Mucosa of stomach (tissue), 1 donor: ENCODE measurements around the gene ALDH3A2.

Experiments
- H3K27me3 ChIP-seq: one replicate; pipeline ENCODE4 v1.7.0; 2013; ENCODE audit warnings: mild to moderate bottlenecking, low read length; ENCODE audit not compliant: control insufficient read depth, insufficient read depth
- H3K36me3 ChIP-seq: one replicate; pipeline ENCODE4 v1.7.0; 2013; ENCODE audit warnings: low read length; ENCODE audit not compliant: control insufficient read depth, insufficient read depth
- H3K4me1 ChIP-seq: one replicate; pipeline ENCODE4 v1.7.0; 2013; ENCODE audit warnings: mild to moderate bottlenecking, low read length; ENCODE audit not compliant: control insufficient read depth, insufficient read depth
- H3K4me3 ChIP-seq: one replicate; pipeline ENCODE4 v1.7.0; 2013; ENCODE audit warnings: low read length
- H3K9ac ChIP-seq: one replicate; pipeline ENCODE4 v1.7.0; 2013; ENCODE audit warnings: mild to moderate bottlenecking, low read length, moderate library complexity
- H3K9me3 ChIP-seq: one replicate; pipeline ENCODE4 v1.7.0; 2013; ENCODE audit warnings: mild to moderate bottlenecking, low read length, moderate library complexity; ENCODE audit not compliant: control insufficient read depth
- donor health status: Pancreatic carcinoma.

The ALDH3A2 gene

GRCh38 chr17:19713901-19714361, 65.4 kb downstream of the ALDH3A2 start:
- Histone ChIP-seq H3K4me3 (no peak overlapping the region), H3K9me3 (no peaks in the 10 kb centered on the region), H3K4me1 (peaks cover 37% of the 10 kb centered on the region), H3K27me3 (no peaks in the 10 kb centered on the region), H3K36me3 (no peaks in the 10 kb centered on the region), H3K9ac (no peak overlapping the region)

GRCh38 chr17:19714542-19715411, 66.2 kb downstream of the ALDH3A2 start:
- H3K36me3 ChIP-seq = no peaks in the 10 kb centered on the region
- H3K27me3 ChIP-seq = no peaks in the 10 kb centered on the region
- H3K9ac ChIP-seq = no peak overlapping the region
- H3K4me1 ChIP-seq = peaks cover 45% of the 10 kb centered on the region
- H3K4me3 ChIP-seq = no peak overlapping the region
- no peaks in the 10 kb centered on the region for H3K9me3 ChIP-seq

- Histone ChIP-seq H3K9me3 (no peaks in the 10 kb centered on the region), H3K4me3 (no peak within 1 kb of the TSS), H3K36me3 (no peaks in the 10 kb centered on the region), H3K27me3 (no peaks in the 10 kb centered on the region), H3K4me1 (peaks cover 61% of the 10 kb centered on the region), H3K9ac (no peak within 1 kb of the TSS)
These were observed 67.8 kb downstream of the ALDH3A2 start, which contains the start of gene SLC47A2 for GRCh38 chr17:19716108-19717030. Gene SLC47A2 (minus strand): TSS chr17:19716584. CDS start chr17:19716555, 29 bp downstream.

DNA sequence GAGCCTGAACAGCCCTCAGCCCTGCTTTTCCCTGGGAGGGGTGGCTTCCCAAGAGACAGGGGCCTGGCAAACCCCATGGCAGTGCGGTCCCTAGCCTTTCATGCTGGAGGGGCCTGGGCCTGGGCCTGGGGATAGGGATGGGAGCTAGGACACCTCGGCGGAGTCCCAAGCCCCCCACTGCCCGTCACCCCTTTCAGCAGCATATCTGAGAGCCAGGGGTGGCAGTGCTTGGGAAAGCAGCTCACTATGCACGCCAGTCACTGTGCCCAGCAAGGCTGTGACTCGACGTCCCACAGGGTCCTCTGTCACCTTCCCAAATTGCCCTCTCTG, 68.4 kb downstream of the ALDH3A2 start:
- Histone ChIP-seq H3K36me3 (no peaks in the 10 kb centered on the region), H3K4me3 (no peak overlapping the region), H3K4me1 (peaks cover 61% of the 10 kb centered on the region), H3K9ac (no peak overlapping the region), H3K27me3 (no peaks in the 10 kb centered on the region), H3K9me3 (no peaks in the 10 kb centered on the region)

DNA sequence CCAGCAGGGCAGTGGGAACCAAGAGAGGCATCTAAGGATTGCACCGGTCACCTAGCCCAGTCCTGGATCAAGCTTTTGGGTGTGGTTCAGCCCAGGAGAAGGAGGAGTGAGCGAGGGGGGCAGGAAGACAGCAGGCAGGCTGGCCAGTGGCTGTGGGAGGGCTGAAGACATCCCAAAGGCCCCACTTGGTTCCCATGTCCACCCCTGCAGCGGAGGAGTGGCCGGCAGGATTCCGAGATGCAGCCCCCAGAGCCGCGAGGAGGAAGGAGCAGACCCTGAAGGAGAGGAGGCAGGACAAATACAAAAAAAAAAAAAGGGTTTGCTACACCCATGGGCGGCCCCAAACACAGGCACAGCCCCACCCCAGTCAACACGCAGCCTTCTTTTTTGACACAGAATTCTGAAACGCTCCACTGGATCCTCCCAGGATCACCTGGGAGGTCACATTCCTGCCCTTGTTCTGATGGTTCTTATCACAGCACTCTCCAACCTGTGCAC, 68.9 kb downstream of the ALDH3A2 start:
- Histone ChIP-seq H3K4me1 (peaks cover 61% of the 10 kb centered on the region), H3K27me3 (no peaks in the 10 kb centered on the region), H3K4me3 (no peak overlapping the region), H3K9ac (no peak overlapping the region), H3K36me3 (no peaks in the 10 kb centered on the region), H3K9me3 (no peaks in the 10 kb centered on the region)

DNA sequence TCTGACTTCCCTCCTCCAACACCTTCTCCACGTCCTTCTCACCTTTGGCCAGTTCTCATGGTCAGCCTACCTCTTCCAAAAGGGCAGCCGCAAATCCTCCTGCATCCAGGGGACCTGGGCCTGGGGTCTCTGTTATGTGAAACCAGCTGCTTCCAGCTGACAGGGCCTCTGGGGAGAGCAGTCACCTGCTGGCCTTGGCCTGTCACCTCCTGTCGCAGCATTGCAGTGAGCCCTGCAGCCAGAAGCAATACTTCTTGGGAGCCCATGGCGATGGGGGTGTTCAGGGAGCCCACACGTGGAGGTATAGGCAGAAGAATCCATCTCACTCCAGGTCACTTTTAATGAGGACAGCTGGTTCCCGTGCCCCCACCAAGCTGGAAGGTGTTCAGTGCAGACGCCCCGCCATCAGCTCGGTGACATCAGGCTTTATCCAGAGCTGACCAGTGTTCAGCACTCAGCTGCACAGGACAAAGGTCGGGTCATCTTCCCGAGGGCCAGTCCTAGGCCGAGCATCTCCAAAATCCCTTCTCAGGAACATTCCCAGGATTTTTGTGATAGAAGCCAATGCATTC, 69.6 kb downstream of the ALDH3A2 start:
- H3K9ac ChIP-seq = no peak overlapping the region
- H3K36me3 ChIP-seq = no peaks in the 10 kb centered on the region
- H3K27me3 ChIP-seq = no peaks in the 10 kb centered on the region
- no peaks in the 10 kb centered on the region for H3K9me3 ChIP-seq
- H3K4me3 ChIP-seq = no peak overlapping the region
- peaks cover 61% of the 10 kb centered on the region for H3K4me1 ChIP-seq

GRCh38 chr17:19718613-19719354, 70.2 kb downstream of the ALDH3A2 start:
- Histone ChIP-seq H3K9ac (no peak overlapping the region), H3K4me1 (peaks cover 61% of the 10 kb centered on the region), H3K4me3 (no peak overlapping the region)

GRCh38 chr17:19719355-19720209, 71.0 kb downstream of the ALDH3A2 start:
- H3K4me3 ChIP-seq = no peak overlapping the region
- no peaks in the 10 kb centered on the region for H3K9me3 ChIP-seq
- no peak overlapping the region for H3K9ac ChIP-seq
- no peaks in the 10 kb centered on the region for H3K27me3 ChIP-seq
- H3K4me1 ChIP-seq = peaks cover 65% of the 10 kb centered on the region
- H3K36me3 ChIP-seq = no peaks in the 10 kb centered on the region

More at GRCh38 chr17:19718613-19719354, 70.2 kb downstream of the ALDH3A2 start:
- Histone ChIP-seq H3K36me3 (no peaks in the 10 kb centered on the region), H3K9me3 (no peaks in the 10 kb centered on the region), H3K27me3 (no peaks in the 10 kb centered on the region)

DNA sequence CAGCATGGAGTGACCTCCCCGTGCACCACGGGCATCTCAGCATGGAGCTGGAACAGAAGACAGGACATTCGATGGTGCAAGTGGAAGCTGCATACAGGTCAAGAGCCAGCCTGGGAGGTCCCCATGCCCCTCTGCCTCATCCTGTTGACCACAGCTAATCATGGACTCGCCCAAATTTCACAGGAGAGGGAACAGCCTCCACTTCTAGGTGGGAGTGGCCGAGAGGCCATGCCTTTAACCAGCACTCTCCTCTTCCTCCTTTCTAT, 71.6 kb downstream of the ALDH3A2 start:
- Histone ChIP-seq H3K36me3 (no peaks in the 10 kb centered on the region), H3K27me3 (no peaks in the 10 kb centered on the region), H3K9ac (peak overlapping the region; percentile 8), H3K4me3 (no peak overlapping the region), H3K9me3 (no peaks in the 10 kb centered on the region), H3K4me1 (peaks cover 65% of the 10 kb centered on the region)

DNA sequence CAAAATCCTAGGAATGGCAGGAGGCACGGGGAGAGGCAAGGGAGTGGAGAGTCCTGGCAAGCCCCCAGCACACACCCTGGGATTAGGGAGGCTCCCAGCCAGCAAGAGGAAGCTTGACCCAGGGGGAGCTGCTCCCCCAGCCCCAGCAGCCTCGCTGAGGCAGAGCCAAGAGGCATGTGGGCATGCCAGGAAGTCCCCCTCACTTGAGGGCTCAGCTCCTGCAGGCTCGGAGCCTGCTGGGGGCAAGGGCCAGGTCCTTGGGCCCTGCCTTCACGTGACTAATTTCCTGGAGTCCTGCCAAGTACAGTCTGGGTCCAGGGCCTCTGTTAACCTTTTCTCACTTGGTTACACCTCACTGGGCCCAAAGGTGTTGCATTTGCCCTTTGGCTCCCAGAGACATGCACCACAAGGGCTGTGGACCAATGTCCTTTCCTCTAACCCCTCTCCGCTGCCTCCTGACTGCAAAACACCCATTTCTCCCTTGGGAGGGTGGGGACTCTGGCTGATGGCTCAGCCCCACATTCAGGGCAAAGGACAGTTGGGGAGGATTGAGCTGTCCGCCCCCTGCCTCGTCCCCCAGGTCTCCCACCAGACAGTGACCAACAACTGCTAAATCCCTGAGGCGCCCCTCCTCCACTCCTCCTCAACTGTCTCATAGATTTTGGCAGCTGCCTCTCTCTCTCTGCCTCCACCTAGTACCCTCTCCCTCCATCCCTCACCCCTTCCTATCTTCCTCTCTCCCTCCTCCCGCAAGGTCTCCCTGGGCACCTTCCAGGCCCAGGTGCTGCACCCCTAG, 72.3 kb downstream of the ALDH3A2 start:
- H3K4me1 ChIP-seq = peaks cover 67% of the 10 kb centered on the region
- H3K27me3 ChIP-seq = no peaks in the 10 kb centered on the region
- H3K9ac ChIP-seq = peak overlapping the region; percentile 8
- no peaks in the 10 kb centered on the region for H3K9me3 ChIP-seq
- H3K4me3 ChIP-seq = no peak overlapping the region
- H3K36me3 ChIP-seq = no peaks in the 10 kb centered on the region
